ENCODE data around the gene MAP3K4. TPM values are rescaled to one million over a fixed set of nuclear protein-coding genes. Genes with fewer than 3 reads are reported as not detected.

The MAP3K4 gene
- total RNA-seq, 1 donor from 2014 or later, result 47.7 TPM

GRCh38 chr6:161027385-161027784 is 35.8 kb downstream of the MAP3K4 start:
- intact Hi-C loops (cut with DNase I), result no loop called here
- ATAC-seq (no peak), DNase-seq (no peak)
- peaks cover 9% of the 10 kb centered on the region for H3K4me1 ChIP-seq
- H3K27me3 ChIP-seq, result no peaks in the 10 kb centered on the region
- H3K9me3 ChIP-seq, result no peaks in the 10 kb centered on the region
- H3K4me3 ChIP-seq, result no peak overlapping the region
- H3K36me3 ChIP-seq, result no peaks in the 10 kb centered on the region
- TF ChIP-seq, protein P1, sequence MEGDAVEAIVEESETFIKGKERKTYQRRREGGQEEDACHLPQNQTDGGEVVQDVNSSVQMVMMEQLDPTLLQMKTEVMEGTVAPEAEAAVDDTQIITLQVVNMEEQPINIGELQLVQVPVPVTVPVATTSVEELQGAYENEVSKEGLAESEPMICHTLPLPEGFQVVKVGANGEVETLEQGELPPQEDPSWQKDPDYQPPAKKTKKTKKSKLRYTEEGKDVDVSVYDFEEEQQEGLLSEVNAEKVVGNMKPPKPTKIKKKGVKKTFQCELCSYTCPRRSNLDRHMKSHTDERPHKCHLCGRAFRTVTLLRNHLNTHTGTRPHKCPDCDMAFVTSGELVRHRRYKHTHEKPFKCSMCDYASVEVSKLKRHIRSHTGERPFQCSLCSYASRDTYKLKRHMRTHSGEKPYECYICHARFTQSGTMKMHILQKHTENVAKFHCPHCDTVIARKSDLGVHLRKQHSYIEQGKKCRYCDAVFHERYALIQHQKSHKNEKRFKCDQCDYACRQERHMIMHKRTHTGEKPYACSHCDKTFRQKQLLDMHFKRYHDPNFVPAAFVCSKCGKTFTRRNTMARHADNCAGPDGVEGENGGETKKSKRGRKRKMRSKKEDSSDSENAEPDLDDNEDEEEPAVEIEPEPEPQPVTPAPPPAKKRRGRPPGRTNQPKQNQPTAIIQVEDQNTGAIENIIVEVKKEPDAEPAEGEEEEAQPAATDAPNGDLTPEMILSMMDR (IDR thresholded peaks at IDR 0.05), result no peak
- no peak overlapping the region for H3K27ac ChIP-seq

DNA sequence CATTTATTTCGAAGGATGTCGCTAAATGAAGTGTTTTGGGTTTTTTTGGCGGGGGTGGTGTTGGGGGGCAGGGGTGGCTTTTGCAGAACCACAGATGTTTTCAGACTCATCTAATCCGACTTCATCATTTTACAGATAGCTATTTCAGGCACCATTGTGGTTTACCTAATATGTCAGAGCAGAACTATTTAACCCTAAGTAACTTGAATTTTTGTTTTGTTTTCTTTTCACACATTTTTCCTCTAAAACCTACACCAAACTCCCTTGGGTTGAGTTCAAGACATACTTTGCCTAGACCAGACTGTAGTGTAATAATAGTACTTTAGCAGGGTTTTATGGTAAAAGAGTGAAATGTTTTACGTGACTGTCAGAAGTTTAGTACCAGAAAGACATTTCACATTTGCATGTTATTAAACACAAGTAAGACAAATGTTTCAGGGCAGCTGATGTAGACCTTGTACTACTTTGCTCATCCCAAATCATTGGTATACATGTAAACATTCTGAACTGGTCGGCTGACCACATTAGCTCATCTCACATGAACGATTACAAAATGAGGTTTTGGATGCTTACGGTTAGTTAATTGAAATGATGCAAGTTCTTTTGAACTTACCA is 37.7 kb downstream of the MAP3K4 start:
- intact Hi-C loops (cut with DNase I), result no loop called here
- Histone ChIP-seq H3K27me3 (no peaks in the 10 kb centered on the region), H3K36me3 (no peaks in the 10 kb centered on the region), H3K4me1 (peaks cover 9% of the 10 kb centered on the region), H3K4me3 (no peak overlapping the region), H3K9me3 (no peaks in the 10 kb centered on the region), H3K27ac (no peak overlapping the region)
- DNase-seq (no peak), ATAC-seq (no peak)
- TF ChIP-seq, protein P1 (IDR thresholded peaks at IDR 0.05), result no peak

- Histone ChIP-seq H3K4me3 (no peak overlapping the region), H3K27ac (no peak overlapping the region), H3K9me3 (no peaks in the 10 kb centered on the region), H3K4me1 (peaks cover 9% of the 10 kb centered on the region), H3K36me3 (peaks cover 20% of the 10 kb centered on the region), H3K27me3 (no peaks in the 10 kb centered on the region)
- intact Hi-C loops (cut with DNase I), result no loop called here
- ATAC-seq (no peak), DNase-seq (no peak)
- TF ChIP-seq, protein P1 (IDR thresholded peaks at IDR 0.05), result no peak
Observed at GRCh38 chr6:161031721-161032495, 40.3 kb downstream of the MAP3K4 start.

GRCh38 chr6:161033667-161034066 is 42.1 kb downstream of the MAP3K4 start:
- Histone ChIP-seq H3K27ac (no peak overlapping the region), H3K36me3 (peaks cover 31% of the 10 kb centered on the region), H3K27me3 (no peaks in the 10 kb centered on the region), H3K9me3 (no peaks in the 10 kb centered on the region), H3K4me1 (peaks cover 9% of the 10 kb centered on the region), H3K4me3 (no peak overlapping the region)
- DNase-seq, result no peak
- intact Hi-C loops (cut with DNase I), result no loop called here
- TF ChIP-seq, protein P1 (IDR thresholded peaks at IDR 0.05), result no peak
- ATAC-seq, result no peak

DNA sequence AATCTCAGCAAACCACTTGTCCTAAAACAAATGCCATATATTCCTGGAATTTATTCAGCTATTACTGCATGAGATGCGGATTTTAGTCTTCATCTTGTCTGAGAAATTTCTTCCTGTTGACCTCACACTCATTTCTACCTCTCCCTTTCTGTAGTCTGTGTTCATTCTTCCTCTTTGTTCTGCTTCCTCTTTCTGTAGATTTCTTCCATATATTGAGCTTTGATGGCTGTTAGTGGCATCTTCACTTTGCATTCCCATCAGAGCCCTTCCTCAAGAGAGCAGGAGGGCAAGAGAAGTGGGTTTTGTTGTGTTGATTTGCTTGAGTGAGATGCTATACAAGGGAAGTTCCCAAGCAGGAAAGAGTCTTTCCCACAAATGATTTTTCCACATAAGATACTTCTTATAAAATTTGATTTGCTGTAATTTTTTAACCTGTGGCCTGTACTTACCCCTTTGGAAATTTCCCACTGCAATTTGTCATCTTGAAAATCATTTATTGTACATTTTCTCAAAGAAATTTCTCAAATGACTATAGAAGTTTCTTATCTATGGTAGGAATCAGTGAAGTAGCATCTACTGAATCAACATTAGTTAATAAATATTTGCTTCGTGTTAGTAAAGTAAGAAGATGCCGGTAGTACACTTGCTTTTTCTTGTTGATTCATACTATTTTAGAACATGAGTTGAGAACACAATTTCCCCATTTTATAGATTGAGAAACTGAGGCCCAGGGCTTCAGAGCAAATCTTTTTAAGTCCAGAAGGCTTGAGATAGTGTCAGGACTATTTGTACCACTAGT is 43.8 kb downstream of the MAP3K4 start:
- intact Hi-C loops (cut with DNase I), result no loop called here
- no peak overlapping the region for H3K4me3 ChIP-seq
- TF ChIP-seq, protein P1 (IDR thresholded peaks at IDR 0.05), result no peak
- no peaks in the 10 kb centered on the region for H3K27me3 ChIP-seq
- no peak overlapping the region for H3K27ac ChIP-seq
- H3K36me3 ChIP-seq, result peaks cover 34% of the 10 kb centered on the region
- H3K9me3 ChIP-seq, result no peaks in the 10 kb centered on the region
- DNase-seq (no peak), ATAC-seq (no peak)
- H3K4me1 ChIP-seq, result no peaks in the 10 kb centered on the region

Data from upper lobe of right lung (tissue), 1 donor.